ENCODE data around the gene EFHD1. TPM values are rescaled to one million over a fixed set of nuclear protein-coding genes. Genes with fewer than 3 reads are reported as not detected.
A peak's percentile ranks its signal among the peaks of the same experiment; 100 is the strongest.

Gene EFHD1
- total RNA-seq: 10 to 100 TPM in 2 of 4 donors, 1 to 10 TPM in 2; 6.7 to 22.1 (median 14.0) TPM

DNA sequence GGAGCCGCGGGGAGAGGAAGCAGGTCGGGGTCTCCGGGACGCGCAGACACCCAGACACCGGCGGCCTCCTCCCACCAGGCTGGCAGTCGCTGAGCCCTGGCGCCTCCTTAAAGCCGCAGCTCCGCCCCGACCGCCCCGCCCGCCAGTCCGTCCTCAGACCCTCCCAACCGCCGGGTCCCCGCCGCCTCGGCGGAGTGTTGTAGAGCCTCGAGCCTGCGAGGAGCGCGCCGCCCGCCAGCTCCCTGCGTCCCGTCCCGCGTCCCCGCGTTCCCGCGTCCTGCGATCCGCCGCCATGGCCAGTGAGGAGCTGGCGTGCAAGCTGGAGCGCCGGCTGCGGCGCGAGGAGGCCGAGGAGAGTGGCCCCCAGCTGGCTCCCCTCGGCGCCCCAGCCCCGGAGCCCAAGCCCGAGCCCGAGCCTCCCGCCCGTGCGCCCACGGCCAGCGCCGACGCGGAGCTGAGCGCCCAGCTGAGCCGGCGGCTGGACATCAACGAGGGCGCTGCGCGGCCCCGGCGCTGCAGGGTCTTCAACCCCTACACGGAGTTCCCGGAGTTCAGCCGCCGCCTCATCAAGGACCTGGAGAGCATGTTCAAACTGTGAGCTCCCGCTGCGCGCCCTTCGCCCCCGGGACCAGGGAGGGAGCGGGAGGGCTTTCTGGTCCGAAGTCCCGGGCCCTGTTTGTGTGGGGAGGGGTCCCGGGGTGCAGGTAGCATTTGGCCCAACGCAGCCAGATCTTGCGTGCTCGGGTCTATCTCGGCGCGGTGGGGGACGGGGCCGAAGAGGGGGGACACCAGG, at the start of gene EFHD1:
EFHD1 (plus strand) TSS at position 192 of the 793 bp plus-strand sequence; CDS start at position 293, 101 bp downstream.
- peak; percentile 75 to 97 for DNase-seq (ENCODE audit: low spot score in 2 of 2)
- intact Hi-C loops (cut with DNase I; ENCODE audit: low total_unique reads): no loop called here
- TF ChIP-seq POLR2A (IDR thresholded peaks at IDR 0.05): peak in 1 of 2 donors; percentile 8
- no peak for TF ChIP-seq CTCF (IDR thresholded peaks at IDR 0.05)
- peak within 1 kb of the TSS; percentile 49 for H3K4me3 ChIP-seq (ENCODE audit: low read depth, poor library complexity, severe bottlenecking)
- WGBS, 2 donors: 1 to 2% methylated on average over 49 to 76 of the region's 90 CpGs

DNA sequence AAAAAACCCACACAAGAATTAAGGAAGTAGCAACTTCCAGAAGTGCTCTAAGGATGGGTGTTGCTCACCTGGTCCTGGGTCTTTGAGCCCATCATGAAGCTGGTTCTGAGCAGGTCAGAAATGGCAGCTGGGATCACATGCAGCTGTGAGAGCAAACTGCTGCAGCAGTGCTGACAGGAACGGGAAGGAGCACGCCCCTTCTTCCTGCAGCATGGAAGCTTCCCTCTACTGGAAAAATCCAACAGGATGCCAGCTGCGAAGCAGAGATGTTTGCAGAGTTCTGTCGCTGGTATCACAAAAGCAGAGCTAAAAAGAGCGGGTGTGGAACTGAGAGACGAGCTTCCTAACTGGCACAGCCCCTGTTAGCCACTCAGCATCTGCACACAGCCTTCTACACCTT, 49.2 kb upstream of the EFHD1 start:
- DNase-seq (ENCODE audit: low spot score in 2 of 2): no peak
- TF ChIP-seq CTCF (IDR thresholded peaks at IDR 0.05): no peak
- no peak overlapping the region for H3K4me3 ChIP-seq (ENCODE audit: low read depth, poor library complexity, severe bottlenecking)
- WGBS, 2 donors: 78 to 81% methylated on average over 6 of the region's 6 CpGs
- intact Hi-C loops (cut with DNase I; ENCODE audit: low total_unique reads): no loop called here

- no peak for DNase-seq (ENCODE audit: low spot score in 2 of 2)
- WGBS, 2 donors: 73 to 81% methylated on average over 5 of the region's 5 CpGs
- intact Hi-C loops (cut with DNase I; ENCODE audit: low total_unique reads): no loop called here
- no peak overlapping the region for H3K4me3 ChIP-seq (ENCODE audit: low read depth, poor library complexity, severe bottlenecking)
- TF ChIP-seq CTCF (IDR thresholded peaks at IDR 0.05) (no peak), POLR2A (IDR thresholded peaks at IDR 0.05) (no peak)
Measured at GRCh38 chr2:232586943-232587505, 46.4 kb upstream of the EFHD1 start.

DNA sequence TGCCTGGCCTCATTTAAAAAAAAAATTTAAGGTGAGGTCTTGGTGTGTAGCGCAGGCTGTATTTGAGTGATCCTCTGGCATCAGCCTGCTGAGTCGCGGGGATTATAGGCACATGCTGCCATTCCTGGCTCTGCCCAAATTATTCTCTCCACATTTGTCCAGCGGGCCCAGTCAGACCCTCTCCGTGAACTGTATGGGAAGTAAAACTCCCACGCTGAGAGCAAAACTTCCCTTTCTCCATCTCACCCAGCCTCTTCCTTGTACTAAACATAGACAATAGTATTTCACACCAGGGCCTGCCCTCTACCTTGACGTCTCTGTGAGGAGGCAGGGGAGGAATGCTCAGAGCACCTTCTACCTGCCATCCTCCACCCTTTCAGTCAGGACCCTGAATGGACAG, 45.9 kb upstream of the EFHD1 start:
- no peak overlapping the region for H3K4me3 ChIP-seq (ENCODE audit: low read depth, poor library complexity, severe bottlenecking)
- DNase-seq (ENCODE audit: low spot score in 2 of 2): no peak
- intact Hi-C loops (cut with DNase I; ENCODE audit: low total_unique reads): no loop called here
- WGBS, 2 donors: 76 to 87% methylated on average over 7 of the region's 7 CpGs
- no peak for TF ChIP-seq POLR2A (IDR thresholded peaks at IDR 0.05)
- TF ChIP-seq CTCF (IDR thresholded peaks at IDR 0.05): no peak

DNA sequence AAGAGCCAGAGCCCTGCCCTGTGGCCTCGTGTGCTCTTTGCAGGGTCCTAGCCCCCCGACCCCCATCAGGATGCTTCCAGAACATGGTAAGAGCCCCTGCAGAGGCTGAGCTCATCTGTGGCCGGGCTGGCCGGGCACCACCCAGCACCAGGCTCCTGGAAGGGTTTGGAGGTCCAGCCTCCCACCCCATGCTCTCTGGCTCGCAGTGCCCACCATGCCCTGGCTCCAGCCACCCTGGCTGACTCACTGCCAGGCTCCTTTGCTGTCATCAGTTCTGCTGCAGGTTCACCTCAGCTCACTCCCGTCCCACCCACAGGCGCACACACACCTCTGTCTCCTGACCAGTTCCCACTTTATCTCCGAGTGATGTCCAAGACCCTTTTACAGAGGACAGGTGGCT, 45.4 kb upstream of the EFHD1 start:
- 86 to 89% methylated on average over 8 of the region's 8 CpGs for WGBS, 2 donors
- intact Hi-C loops (cut with DNase I; ENCODE audit: low total_unique reads): no loop called here
- no peak for TF ChIP-seq POLR2A (IDR thresholded peaks at IDR 0.05)
- TF ChIP-seq CTCF (IDR thresholded peaks at IDR 0.05): no peak
- no peak for DNase-seq (ENCODE audit: low spot score in 2 of 2)
- no peak overlapping the region for H3K4me3 ChIP-seq (ENCODE audit: low read depth, poor library complexity, severe bottlenecking)

Data from lower leg skin (tissue), 4 donors.